HG03175 (cell line): ENCODE results near the gene KRTAP22-2.

Experiments
- ATAC-seq: cut with Tn5 transposase; IDR thresholded peaks from one replicate; pipeline ENCODE4 v1.9.1; 2021; ENCODE audit warnings: mild to moderate bottlenecking, moderate library complexity; ENCODE audit not compliant: unreplicated experiment

KRTAP22-2 gene

GRCh38 chr21:30590297-30590696 is at the start of gene KRTAP22-2:
Gene KRTAP22-2 (minus strand): TSS chr21:30590397.
- no peak for ATAC-seq

GRCh38 chr21:30638686-30639085 is 48.5 kb upstream of the KRTAP22-2 start:
- ATAC-seq, result no peak

DNA sequence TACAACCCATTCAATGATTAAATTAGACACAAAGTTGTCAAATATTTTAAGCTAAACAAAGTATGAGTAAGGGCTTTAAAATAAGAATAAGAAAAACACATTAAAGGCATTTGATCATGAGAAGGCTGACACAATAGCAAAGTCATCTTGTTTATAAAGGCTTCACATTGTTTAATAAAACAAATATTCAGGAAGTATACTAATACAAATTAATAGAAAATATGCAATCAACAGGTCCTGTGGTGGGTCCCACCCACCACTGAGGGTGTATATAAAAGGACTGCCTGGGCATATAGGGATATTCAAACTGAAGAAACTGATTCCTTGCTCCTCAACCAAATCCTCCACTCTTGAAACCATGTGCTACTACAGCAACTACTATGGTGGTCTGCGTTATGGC is 44.7 kb upstream of the KRTAP22-2 start, which contains the start of gene KRTAP20-2:
Gene KRTAP20-2, plus strand, starts transcription at position 301 of the 400 bp plus-strand sequence. Its CDS starts 58 bp downstream, at position 359.
- no peak for ATAC-seq

- ATAC-seq, result no peak
Observed at GRCh38 chr21:30629200-30629599, 39.0 kb upstream of the KRTAP22-2 start.

DNA sequence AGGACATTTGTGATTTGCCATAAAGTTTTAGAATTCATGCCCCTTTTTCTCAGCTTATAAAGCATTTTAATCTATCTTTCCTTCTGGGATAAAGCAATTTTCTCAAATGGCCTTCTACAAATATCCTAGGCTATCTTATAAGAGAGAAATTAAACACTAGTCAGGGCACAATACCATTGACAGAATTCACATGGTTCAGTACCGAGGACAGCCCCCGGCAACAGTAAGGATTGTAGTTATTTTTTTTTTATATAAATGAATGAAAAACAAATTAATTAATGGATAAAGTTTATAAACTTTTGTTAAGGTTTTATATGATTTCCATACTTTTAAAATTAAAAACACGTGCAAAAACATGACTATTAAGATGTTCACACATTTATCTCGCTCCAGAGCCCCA is 37.9 kb upstream of the KRTAP22-2 start:
- no peak for ATAC-seq

GRCh38 chr21:30625449-30626165 is 35.4 kb upstream of the KRTAP22-2 start:
- no peak for ATAC-seq

- no peak for ATAC-seq
Observed at GRCh38 chr21:30623362-30623761, 33.2 kb upstream of the KRTAP22-2 start.

- no peak for ATAC-seq
Observed at GRCh38 chr21:30620522-30620921, 30.3 kb upstream of the KRTAP22-2 start, which contains the start of gene KRTAP20-4. Gene KRTAP20-4 (plus strand): TSS chr21:30620627.

- ATAC-seq, result no peak
Observed at GRCh38 chr21:30620080-30620479, 29.9 kb upstream of the KRTAP22-2 start.

GRCh38 chr21:30616125-30616524 is 25.9 kb upstream of the KRTAP22-2 start, which contains the start of gene KRTAP20-1:
Gene KRTAP20-1 (plus strand): TSS chr21:30616425. CDS start chr21:30616455, 30 bp downstream.
- ATAC-seq, result no peak

DNA sequence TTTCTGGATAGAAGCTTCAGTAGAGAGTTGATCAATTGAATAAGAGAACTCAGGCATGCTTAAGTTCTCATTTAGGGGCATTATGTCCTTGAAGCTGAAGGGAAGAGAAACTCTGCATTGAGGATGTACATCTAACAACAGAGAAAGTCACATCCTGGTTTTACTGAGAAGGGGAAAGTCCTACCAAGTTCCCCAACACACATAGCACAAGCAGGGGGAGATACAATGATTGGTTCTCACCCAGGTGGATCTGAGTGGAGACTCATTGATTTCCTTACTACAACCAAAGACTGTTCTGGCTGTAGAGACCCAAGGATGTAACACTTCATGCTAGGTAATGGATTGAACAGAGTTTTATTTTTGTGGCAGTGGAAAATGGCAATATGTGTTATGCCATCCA is 25.0 kb upstream of the KRTAP22-2 start:
- no peak for ATAC-seq

- no peak for ATAC-seq
Observed at GRCh38 chr21:30613836-30614235, 23.6 kb upstream of the KRTAP22-2 start, which contains the start of gene KRTAP6-1. Gene KRTAP6-1 (minus strand): TSS chr21:30613930. CDS start chr21:30613904, 26 bp downstream.

- no peak for ATAC-seq
Observed at GRCh38 chr21:30612132-30612531, 21.9 kb upstream of the KRTAP22-2 start.

- no peak for ATAC-seq
Observed at GRCh38 chr21:30605968-30606367, 15.8 kb upstream of the KRTAP22-2 start.

DNA sequence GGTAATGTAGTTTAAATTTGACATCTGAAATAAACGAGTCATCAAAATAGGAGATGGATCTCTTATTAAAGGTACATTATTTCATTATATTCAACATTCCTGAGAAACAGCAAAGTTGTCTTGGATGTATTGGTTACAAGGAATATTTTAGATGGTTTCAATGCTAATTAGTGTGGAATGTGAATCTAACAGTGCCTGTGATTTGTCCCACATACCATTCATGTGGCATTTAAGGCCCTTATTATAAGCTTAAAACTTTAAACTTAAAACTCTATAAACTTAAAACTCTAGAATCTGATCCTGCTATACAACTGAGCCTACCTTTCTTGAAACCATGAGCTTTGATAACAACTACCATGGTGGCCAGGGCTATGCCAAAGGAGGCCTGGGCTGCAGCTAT is 10.6 kb upstream of the KRTAP22-2 start, which contains the start of gene KRTAP22-1:
Gene KRTAP22-1, plus strand, starts transcription at position 301 of the 400 bp plus-strand sequence.
- no peak for ATAC-seq

DNA sequence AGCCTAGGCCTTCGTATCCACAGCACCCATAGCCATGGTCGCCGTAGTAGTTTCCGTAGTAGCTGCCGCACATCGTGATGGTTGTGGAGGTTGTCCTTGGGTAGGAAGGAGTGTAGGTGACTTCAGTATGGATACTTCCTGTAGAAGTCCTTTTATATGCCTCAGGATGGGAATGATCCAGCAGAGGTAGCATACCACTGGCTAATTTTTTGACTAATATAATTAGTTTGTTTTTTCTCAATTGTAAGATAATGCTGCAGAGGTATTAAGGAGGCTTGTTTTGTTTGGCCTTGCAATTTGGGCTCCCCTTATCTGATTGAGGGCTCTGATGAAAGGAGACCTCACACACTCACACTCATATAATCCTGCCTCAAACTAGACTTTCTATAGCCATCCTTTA is 8.6 kb upstream of the KRTAP22-2 start, which contains the start of gene KRTAP6-2:
Gene KRTAP6-2, minus strand, starts transcription at position 101 of the 400 bp plus-strand sequence. Its CDS starts 28 bp downstream, at position 73.
- no peak for ATAC-seq

GRCh38 chr21:30592140-30592539 is 1.9 kb upstream of the KRTAP22-2 start, which contains the start of gene KRTAP6-3:
Gene KRTAP6-3 (plus strand): TSS chr21:30592440. CDS start chr21:30592446, 6 bp downstream.
- no peak for ATAC-seq

DNA sequence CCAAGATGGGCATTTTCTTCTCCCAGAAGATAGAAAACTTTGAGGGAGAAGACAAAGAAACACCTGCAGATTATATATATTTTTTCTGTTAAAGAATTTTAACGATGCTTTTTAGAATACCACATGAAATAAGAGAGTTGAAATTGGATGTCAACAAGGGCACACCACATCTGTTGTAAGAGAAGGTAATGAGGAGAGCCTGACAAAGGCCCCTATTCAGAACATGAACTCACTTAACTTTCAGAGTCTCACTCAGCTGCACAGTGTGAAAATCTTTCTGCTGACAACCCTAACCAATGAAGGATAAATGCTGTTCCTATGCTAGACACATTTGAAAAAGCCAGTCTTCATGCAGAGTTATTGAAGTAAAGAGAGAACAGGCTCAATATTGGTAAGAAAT is 7.3 kb downstream of the KRTAP22-2 start:
- no peak for ATAC-seq

DNA sequence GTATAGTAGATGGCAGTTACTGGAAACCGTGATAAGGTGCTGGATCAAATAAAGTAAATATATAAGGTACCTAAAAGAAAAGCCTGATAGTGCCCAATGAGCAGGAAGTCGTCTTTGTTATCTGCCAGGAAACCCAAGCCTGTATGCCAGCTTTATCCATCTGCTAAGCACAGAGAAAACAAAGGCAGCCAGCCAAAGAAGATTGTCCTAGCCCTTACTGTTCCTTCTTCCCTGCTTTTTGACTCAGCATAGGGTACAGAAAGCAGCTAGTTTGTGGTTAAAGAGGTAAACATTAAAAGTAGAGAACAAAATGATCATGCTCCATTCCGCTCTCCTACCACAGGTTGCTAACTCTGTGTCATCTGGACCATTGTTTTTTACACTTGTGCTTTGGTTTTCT is 10.1 kb downstream of the KRTAP22-2 start:
- ATAC-seq, result no peak

DNA sequence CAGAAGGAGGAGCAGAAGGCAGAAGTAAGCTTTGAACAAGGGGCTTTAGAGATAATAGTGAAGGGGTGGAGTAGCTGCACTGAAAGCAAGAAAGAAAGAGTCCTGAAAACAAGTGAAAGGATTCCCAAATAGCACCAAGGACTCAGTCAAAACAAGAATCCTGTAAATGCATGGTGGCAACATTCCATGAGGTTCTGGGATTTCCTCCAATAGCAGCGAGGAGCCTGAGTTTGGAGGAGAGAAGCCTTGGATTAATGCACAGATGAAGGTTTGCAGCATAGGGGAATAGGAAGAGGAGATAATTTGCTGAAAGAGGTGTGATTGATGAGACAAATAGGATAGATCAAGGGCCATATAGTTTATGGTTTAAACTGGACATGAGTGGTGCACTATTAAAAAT is 10.9 kb downstream of the KRTAP22-2 start:
- no peak for ATAC-seq

GRCh38 chr21:30577766-30578165 is 12.4 kb downstream of the KRTAP22-2 start:
- ATAC-seq, result no peak

DNA sequence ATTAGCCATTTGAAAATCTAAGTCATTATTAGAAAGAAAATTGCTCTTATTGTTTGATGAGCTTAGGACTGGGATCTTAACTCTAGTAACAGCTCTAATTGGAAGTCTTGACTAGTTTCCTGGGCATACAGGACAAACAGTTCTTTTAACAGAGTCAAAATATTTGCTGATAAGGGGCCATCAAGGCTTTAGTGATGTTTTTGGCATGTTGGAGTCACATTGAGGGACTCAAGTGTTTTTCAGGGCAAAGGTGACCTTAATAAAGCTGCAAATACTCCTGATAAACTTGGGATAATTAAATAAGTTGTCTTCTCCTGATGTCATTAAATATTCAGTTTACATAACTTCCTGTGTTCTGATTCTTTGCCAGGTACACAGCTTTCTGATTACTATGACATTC is 22.6 kb downstream of the KRTAP22-2 start:
- no peak for ATAC-seq
